Activated gamma-delta T cell (primary cell): ENCODE data around the gene MAP2K4.

Experiments
- DNase-seq: peaks from one replicate; lab custom pipeline; 2025; lab: John Stamatoyannopoulos, UW

MAP2K4 gene

GRCh38 chr17:12089809-12090384 lies 69.2 kb downstream of the MAP2K4 start:
- DNase-seq: no peak

GRCh38 chr17:12094336-12094735 lies 73.7 kb downstream of the MAP2K4 start:
- no peak for DNase-seq

GRCh38 chr17:12095522-12095921 lies 74.8 kb downstream of the MAP2K4 start:
- no peak for DNase-seq

GRCh38 chr17:12097326-12097725 lies 76.6 kb downstream of the MAP2K4 start:
- no peak for DNase-seq

- DNase-seq: no peak
Measured at GRCh38 chr17:12098568-12098967, 77.9 kb downstream of the MAP2K4 start.

GRCh38 chr17:12099412-12099811 lies 78.7 kb downstream of the MAP2K4 start:
- no peak for DNase-seq

- no peak for DNase-seq
Measured at GRCh38 chr17:12104831-12105230, 84.2 kb downstream of the MAP2K4 start.

- no peak for DNase-seq
Measured at GRCh38 chr17:12107905-12108304, 87.2 kb downstream of the MAP2K4 start.

- no peak for DNase-seq
Measured at GRCh38 chr17:12110906-12111305, 90.2 kb downstream of the MAP2K4 start.

GRCh38 chr17:12113156-12113555 lies 92.5 kb downstream of the MAP2K4 start:
- DNase-seq: no peak

- DNase-seq: no peak
Measured at GRCh38 chr17:12114686-12115418, 94.2 kb downstream of the MAP2K4 start.

GRCh38 chr17:12116143-12116542 lies 95.5 kb downstream of the MAP2K4 start:
- DNase-seq: no peak

- no peak for DNase-seq
Measured at GRCh38 chr17:12118617-12119016, 97.9 kb downstream of the MAP2K4 start.

GRCh38 chr17:12122075-12122474 lies 101.4 kb downstream of the MAP2K4 start:
- DNase-seq: no peak

- DNase-seq: no peak
Measured at GRCh38 chr17:12127177-12127576, 106.5 kb downstream of the MAP2K4 start.

GRCh38 chr17:12127667-12128066 lies 107.0 kb downstream of the MAP2K4 start:
- DNase-seq: no peak

GRCh38 chr17:12128946-12129345 lies 108.3 kb downstream of the MAP2K4 start:
- no peak for DNase-seq

- no peak for DNase-seq
Measured at GRCh38 chr17:12133183-12133582, 112.5 kb downstream of the MAP2K4 start.

GRCh38 chr17:12134101-12134500 lies 113.4 kb downstream of the MAP2K4 start:
- no peak for DNase-seq

- no peak for DNase-seq
Measured at GRCh38 chr17:12134587-12134986, 113.9 kb downstream of the MAP2K4 start.

- DNase-seq: no peak
Measured at GRCh38 chr17:12136243-12136642, 115.6 kb downstream of the MAP2K4 start.

- no peak for DNase-seq
Measured at GRCh38 chr17:12136646-12137045, 116.0 kb downstream of the MAP2K4 start.

- DNase-seq: no peak
Measured at GRCh38 chr17:12137859-12138258, 117.2 kb downstream of the MAP2K4 start.

- DNase-seq: no peak
Measured at GRCh38 chr17:12140685-12141084, 120.0 kb downstream of the MAP2K4 start.
